HG03175 (cell line): ENCODE measurements around the gene EFCAB11.

ENCODE experiments used
- ATAC-seq: cut with Tn5 transposase; IDR thresholded peaks from one replicate; pipeline ENCODE4 v1.9.1; 2021; ENCODE audit warnings: mild to moderate bottlenecking, moderate library complexity; ENCODE audit not compliant: unreplicated experiment

EFCAB11 gene, protein sequence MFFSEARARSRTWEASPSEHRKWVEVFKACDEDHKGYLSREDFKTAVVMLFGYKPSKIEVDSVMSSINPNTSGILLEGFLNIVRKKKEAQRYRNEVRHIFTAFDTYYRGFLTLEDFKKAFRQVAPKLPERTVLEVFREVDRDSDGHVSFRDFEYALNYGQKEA

DNA sequence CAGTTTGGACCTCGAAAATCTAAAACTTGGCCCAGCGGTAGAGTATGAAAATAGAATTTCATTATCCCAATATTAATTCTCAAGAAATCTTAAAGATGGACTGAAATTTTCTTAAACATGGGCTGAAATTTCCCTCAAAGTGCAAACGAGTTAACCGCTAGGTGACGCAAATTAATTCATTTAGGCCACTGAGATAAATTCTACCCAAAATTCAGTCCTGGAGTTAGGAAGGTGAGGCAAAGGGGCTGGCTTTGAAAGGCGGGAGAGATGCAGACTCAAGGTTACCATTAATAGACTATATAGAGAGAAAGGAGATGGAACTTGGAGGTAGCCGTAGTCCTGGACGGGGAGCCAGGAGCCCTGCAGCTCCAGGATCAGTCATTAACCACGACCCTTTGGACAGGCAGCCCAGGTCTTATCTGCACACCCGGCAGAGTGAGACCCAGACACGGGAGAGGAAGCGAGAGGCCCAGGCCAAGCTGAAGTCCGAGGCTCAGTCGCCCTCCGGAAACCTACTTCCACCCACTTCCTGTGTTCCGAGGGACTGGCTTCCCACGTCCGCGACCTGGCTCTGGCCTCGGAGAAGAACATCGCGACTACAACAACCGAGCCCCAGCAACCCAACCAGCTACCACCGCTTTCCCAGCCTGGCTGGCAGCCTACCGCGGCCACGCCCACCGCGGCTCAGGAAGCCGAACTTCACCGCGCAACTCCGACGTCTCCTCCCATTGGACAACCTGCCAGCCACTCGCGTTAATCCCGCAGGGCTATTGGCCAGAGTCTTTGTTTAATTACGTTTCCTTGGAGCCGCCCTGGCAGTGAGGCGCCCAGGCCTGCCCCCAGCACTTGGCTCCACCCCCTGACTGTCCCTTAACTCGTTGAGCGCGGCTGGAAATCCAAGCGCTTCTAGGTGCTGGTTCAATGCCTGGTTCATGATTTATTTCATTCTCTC lies at the start of gene EFCAB11:
TSS of gene EFCAB11 (minus strand) at position 661 of the 952 bp plus-strand sequence. CDS start at position 591, 70 bp downstream.
- ATAC-seq, result peak; percentile 81

DNA sequence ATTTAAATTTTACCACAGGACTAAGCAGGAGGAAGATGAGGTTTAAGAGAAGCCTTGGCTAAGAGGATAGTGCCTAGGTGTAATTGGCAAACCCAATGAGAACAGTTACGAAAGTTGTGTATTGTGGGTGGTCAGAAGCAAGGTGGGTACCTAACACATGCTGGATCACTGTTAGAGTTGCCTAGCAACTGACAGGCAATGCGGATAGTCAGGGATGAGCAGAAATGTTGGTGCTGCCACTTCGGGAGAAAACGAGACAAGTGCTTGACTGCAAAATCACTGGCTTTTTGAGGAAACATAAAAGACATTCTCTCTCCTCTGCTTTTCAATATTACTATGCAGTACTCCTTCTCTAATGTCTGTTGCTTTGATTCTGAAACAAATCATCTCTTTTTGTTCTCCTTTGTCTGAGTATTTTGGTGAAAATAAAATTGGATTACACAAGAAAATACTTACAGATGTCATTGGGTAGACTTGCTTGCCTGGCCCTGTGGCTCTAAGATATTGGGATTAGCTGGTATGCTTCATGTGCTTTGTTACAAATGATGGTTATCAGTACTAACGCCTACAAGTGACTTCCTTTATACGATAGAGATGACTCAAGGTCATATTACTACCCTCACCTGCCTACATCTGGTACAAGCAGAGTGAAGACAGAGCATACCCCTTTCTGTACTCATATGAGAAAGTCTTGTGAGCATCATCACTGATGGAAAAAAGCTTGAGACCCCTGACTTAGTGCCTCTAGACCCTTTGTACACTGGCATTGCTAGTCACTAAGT lies 49.2 kb upstream of the EFCAB11 start:
- no peak for ATAC-seq

DNA sequence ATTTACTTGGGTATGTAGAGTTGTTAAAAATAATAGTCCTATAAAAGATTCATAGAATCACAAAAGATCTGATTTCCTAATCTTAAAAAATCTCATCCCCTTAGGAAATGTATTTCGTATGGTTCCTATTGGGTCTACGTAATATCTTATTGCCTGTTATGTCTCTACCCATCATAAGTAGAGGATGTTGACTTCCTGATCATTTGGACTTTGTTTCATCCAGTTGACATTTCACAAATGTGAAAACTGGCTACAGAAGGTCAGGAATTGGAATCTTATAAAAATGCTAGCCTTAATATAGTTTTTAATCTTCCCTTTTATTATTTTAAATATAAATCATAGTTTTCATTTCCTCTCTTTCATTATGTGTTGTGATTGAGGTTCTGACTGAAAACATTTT lies 46.4 kb upstream of the EFCAB11 start:
- no peak for ATAC-seq

DNA sequence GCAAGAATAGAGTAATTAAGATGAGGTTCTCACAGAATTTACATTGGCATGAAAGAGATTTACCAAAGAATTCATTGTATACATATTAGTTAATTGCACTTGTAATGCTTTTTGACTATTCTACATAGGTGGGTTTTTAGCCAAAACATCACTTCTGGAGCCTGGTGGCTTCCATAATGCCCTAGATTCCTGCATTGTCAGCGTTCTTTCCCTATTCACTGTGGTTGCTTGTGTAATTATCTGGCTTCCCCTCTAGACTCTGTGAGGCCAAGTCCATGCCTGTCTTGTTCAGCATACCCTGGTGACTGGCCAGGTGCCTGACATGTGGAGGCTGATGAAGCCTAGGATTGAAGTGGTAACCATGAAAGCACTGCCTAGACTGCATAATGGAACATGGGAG lies 42.4 kb upstream of the EFCAB11 start:
- ATAC-seq, result no peak

DNA sequence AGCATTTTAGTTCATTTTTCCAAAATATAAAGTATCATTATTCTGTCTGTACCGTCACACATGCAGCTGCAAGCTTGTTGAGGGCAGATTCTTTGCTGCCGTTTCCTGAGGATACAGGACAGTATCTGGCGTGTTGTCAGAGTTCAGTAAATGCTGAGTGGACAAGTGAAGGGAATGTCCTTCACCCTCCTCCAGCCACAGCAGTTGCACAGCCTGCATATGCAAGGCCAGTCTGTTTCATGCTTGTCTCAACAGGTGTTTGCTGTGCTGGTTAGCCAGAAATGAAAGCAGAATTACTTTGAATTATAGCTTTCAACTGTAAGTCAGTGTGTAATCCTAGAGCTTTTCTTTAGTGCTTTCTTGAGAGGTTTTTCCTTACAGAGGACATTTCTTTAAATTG lies 37.7 kb upstream of the EFCAB11 start:
- no peak for ATAC-seq

DNA sequence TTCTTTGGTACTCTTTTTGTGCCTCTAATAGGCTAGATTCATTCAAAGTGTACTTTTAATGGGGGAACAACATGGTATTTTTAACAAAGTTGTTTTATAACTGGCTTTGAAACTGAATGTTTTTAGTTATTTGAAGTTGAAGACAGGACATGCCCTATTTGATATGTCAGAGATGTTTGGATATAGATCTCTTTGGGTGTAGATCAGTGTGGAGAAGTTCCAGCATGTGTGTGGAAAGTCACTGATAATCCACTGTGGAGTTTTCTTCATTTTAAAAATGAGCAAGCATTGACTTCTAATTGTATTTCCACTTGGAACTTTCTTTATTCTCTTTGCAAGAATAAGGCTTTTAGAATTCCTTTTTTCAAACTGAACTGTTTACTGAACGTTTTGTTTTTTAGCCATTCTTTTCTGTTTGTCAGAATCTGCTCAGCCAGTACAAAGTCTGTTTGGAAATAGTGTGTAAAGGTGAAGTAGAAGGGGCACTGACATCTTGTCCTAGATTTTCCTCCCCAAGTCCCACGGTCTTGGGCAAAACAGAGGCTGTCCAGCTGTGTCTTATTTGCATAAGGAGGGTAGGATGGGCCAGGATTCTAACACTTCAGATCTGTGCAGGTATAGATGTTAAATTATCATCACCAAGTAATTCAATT lies 36.2 kb upstream of the EFCAB11 start:
- ATAC-seq, result no peak

DNA sequence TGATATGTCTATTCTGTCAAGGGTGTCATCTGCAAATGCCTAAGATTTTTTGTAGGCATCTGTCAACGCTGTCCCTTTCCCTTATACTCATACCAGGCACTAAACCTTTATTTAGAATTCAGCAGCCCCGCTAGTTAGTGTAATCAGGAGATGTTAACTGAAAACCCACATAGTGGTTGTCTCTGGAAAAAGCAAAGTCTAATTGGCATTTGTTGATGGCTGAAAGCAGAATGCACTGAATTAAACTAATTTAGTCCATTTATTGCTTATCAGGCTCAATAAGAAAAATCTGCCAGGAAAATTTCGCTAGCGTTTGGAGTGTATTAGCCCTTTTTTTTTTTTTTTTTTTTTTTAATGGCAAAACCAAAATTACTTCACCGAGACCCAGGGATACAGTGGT lies 35.7 kb upstream of the EFCAB11 start:
- no peak for ATAC-seq

DNA sequence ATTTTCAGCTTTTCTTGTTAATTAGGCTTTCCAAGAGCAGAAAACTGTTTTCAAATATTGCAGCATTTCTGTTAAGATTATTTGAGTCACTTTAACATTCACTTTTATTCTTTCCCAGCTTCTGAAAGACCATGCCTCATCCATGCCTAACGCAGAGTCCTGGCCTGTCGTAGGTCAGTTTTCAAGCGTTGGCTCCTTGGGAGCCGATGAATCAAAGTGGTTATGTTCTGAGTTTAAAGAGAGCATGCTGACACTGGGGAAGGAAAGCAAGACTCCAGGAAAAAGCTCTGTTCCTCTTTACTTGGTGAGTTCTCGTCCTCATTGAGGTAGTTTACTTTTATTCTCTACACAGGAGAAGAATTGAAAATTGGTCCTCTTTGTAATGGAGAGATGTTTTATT lies 34.3 kb upstream of the EFCAB11 start:
- ATAC-seq, result no peak

DNA sequence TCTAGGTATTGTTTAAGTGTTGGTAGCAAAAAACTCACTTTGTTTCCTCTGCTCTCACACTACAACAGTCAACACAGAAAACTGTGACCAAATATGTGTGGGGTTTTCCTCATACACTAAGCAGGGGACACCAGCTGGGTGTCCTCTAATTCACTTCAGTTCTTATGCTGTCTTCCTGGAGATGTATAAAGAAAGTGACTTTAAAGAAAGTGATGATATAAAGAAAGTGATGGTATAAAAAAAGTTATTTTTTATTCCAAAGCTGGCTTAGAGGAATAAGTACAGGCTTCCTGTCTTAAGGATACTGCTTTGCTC lies 32.6 kb upstream of the EFCAB11 start:
- no peak for ATAC-seq

DNA sequence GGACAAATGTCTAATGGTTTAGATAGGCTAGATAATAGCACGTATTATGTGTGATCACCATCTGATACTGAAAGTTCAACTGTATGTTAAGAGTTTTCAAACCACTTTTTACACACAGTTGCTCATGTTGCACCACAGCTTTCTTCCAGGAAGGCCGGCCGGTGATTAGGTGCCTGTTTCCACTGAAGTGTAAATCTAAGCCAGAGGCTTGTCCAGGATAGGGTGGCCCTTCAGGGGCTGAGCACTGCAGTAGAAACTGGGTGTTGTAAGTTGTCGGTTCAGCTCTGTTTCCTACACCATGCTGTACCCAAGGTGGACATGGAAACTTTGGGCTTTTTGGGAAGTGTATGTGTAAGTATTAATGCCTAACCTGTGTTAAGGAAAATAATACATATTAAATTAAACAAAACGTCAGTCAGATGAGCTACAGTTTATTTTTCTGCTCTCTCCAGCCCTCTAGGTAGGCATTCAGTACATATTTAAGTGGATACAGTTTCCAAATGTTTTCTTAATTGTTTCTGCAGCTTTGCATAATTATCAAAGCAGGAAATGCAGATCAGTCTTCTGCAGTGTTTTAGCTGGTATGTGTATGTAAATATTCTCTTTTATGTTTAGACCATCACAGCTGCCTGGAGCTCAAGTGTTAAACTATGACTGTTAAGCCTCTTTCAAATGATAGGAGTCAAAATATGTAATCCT lies 32.1 kb upstream of the EFCAB11 start:
- no peak for ATAC-seq

DNA sequence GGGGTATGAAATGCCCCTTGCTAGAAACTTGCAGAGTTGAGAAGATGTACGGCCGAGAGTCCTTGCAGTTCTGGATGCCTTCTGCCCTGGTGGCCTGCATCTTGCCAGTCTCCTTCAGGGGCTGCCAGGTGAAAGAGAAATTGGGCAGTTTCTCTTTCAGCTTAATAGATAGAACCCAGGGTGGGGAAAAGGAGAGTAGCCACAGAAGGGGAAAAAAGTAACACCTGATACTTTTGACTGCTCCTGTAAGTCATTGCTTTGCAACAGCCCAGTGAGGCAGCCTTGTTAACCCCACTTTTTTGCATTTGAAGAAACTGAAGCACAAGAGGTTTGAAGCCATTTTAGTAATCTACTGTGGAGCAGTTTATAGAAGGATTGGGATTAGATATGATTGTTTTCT lies 28.8 kb upstream of the EFCAB11 start:
- no peak for ATAC-seq

DNA sequence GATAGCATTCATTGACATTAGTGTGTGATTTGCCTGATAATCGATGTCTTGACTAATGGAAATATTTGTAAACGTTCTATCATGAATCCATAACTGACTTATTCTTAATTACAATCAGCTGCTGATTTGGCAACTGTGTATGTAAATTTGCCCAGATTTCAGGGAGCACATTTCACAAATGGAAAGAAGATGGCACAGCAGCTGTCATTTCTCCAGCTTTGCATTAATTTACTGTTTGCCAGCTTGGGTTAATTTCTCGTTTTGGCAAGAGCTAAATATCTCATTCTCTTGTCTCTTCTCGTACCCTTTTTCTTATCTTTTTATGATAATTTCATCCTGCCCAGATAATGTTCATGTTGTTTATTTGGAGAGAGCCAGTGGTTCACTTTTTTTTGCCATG lies 24.1 kb upstream of the EFCAB11 start:
- ATAC-seq, result no peak

DNA sequence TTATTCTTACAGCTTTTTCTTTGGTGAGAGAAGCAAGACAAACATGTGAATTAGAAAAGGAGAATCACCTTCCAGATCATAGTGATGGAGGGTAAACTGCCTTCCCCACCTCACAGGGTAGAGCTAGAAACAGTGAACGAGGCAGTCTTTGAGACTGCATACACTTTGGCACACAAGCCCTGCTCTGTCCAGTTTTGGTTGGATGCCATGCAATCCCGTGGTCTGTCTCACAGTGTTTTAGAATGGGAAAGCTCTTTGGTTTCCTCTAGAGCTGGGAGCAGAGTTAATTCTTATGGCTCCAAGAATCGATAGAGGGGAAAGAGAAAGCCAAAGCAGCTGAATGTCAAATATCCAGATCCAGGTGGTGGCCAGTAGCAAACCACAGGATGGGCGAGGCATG lies 23.1 kb upstream of the EFCAB11 start:
- no peak for ATAC-seq

DNA sequence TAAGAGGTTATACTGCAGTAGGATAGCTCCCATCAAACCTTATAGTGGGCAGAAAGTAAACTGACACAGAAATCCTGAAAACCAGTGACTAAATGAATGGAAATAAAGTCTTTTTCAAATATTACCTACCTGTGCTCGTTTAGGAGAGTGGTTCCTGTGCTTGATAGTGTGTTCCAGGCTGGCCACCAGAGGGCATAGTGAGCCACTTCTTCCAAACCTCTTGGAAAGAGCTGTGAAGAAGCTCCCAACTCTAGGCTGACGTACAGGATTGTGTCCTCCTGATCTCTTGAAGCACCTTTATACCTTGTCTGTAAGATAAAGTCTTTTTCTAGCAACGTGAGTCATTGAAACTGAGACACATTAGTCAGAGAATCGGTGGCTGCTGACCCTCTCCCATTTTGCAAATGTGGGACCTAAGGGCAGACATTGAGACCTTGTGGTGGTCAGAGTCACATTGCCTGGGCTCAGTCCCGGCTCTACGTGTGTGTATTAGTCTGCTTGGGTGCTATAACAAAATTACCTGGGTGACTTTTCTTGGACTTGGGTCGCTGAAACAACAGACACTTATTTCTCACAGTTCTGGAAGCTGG lies 18.8 kb upstream of the EFCAB11 start:
- ATAC-seq, result peak; percentile 70

DNA sequence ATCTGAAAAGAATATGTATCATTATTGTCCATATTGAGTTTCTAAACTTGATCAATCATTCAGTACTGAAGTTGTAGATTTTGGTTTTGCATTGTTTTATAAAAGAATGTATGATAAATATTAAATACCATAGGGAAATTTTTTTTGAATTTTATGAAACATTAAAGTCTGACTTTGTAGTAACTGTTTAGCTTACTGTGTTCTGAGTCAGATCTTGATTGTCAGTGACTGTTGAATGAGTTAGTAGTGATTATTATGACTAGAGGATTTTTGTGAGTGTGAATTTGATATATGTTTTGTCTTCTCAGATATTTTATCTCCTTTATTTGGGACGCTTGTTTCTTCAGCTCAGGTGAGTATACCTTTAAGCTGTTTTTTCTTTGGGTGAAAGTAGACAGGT lies 11.3 kb upstream of the EFCAB11 start:
- ATAC-seq, result no peak

DNA sequence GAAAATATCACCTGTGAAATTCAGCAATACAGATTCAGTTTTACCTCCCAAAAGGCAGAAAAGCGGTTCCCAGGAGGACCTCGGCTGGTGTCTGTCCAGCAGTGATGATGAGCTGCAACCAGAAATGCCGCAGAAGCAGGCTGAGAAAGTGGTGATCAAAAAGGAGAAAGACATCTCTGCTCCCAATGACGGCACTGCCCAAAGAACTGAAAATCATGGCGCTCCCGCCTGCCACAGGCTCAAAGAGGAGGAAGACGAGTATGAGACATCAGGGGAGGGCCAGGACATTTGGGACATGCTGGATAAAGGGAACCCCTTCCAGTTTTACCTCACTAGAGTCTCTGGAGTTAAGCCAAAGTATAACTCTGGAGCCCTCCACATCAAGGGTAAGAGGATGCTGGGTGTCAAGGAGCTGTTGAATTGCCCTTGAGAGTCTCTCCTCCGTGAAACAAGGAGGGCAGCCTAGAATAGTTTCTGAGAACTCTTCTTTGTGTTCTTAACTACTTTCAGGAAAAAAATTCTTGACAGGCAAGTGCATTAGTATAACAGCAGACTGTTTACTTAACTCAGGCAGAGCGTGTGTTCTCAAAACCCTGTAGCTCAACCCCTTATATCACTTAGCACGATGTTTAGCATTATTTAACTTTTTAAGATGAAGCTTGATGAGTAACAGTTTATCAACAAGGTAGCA lies 8.9 kb upstream of the EFCAB11 start:
- ATAC-seq, result no peak

DNA sequence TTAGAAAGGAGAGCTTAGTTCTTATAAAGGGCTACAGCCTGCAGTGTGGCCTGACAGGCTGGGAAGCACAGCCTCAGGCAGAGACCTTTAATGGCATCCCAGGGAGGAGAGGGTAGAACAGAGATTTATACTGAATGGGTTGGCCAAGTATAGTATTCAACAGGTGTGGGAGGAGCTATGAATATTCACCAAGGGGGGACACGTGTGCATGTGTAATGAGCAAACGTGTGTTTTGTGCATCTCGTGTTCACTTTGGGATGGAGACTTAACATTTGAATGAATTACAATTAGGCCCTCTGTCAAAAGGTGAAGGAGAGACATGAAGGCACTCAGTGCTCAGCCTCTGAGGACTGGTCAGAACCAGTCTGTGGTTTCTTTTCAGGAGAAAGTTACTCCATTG lies 6.4 kb upstream of the EFCAB11 start:
- ATAC-seq, result no peak

DNA sequence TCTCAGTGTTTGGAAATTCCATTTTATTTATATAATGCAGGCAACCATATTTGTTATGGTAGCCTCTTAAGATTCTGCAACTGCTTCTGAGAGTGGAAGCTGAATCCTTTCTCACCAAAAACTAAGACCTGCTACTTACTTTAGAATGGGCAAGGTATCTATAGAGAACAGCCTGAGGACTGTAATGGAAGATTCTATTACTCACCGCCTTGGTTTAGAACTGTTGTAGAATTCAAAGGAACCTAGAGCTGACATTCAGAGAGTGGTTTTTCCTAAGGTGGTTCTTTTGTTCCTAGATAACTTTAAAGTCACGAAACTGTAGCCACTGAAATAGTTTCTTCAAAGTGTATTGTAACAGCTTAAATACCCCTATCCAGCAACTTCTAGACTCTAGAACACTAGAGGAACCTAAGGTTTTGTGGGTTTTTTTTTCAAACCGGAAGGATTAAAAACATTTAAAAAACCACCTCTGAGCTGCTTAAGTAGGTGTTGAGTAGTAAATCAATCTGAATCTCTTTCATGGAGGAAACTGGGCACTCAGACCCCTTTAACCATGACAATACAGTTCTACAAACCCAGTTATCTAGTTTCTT lies 5.4 kb upstream of the EFCAB11 start:
- ATAC-seq, result no peak

DNA sequence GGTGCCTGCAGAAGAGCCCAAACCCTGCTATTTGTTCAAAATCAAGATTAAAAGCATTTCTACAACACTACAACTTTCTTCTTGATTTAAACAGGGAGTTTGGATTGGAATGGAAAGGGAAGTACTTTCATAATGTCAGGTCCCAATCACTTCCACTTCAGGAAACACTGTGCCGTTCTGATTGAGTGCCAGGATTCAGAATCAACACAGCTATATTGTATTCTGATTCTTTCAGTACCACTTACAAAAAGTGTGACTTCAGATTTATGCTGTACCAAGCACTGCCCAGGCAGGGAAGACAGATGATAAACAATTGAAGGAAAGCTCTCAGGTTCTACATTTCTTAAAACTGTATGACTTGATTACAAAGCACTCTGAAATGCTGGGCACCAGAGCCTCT lies 4.4 kb upstream of the EFCAB11 start:
- no peak for ATAC-seq
